Nephron (organoid): Measurements from ENCODE around the gene CCDC169.

ENCODE experiments used
- H3K27ac Mint-ChIP-seq, 3 experiments: 2 replicates each; pipeline ENCODE4 v1.8.0; 2020; ENCODE audit warnings: mixed read lengths in 3 of 3, mild to moderate bottlenecking in 2 of 3, moderate library complexity in 1 of 3
- H3K27me3 Mint-ChIP-seq: 2 replicates; pipeline ENCODE4 v1.8.0; 2021; ENCODE audit warnings: low read depth, mild to moderate bottlenecking, moderate library complexity, mixed read lengths
- H3K36me3 Mint-ChIP-seq: 2 replicates; pipeline ENCODE4 v1.8.0; 2020; ENCODE audit warnings: low read depth, mixed read lengths
- H3K4me1 Mint-ChIP-seq: 2 replicates; pipeline ENCODE4 v1.8.0; 2020; ENCODE audit warnings: mixed read lengths
- H3K4me3 Mint-ChIP-seq, 3 experiments: 2 replicates each; pipeline ENCODE4 v1.8.0; 2020; ENCODE audit warnings: mild to moderate bottlenecking in 3 of 3, mixed read lengths in 3 of 3, moderate library complexity in 2 of 3
- H3K9me3 Mint-ChIP-seq: 2 replicates; pipeline ENCODE4 v1.8.0; 2020; ENCODE audit warnings: mixed read lengths
- TF ChIP-seq, protein P1 (sequence below), 3 experiments: fragments of 200-600 bp; sonication (generic); IDR thresholded peaks; one replicate each; pipeline ENCODE4 v1.5.0; 2021; ENCODE audit warnings: antibody characterized with exemption in 3 of 3; ENCODE audit not compliant: unreplicated experiment in 3 of 3

Gene CCDC169

DNA sequence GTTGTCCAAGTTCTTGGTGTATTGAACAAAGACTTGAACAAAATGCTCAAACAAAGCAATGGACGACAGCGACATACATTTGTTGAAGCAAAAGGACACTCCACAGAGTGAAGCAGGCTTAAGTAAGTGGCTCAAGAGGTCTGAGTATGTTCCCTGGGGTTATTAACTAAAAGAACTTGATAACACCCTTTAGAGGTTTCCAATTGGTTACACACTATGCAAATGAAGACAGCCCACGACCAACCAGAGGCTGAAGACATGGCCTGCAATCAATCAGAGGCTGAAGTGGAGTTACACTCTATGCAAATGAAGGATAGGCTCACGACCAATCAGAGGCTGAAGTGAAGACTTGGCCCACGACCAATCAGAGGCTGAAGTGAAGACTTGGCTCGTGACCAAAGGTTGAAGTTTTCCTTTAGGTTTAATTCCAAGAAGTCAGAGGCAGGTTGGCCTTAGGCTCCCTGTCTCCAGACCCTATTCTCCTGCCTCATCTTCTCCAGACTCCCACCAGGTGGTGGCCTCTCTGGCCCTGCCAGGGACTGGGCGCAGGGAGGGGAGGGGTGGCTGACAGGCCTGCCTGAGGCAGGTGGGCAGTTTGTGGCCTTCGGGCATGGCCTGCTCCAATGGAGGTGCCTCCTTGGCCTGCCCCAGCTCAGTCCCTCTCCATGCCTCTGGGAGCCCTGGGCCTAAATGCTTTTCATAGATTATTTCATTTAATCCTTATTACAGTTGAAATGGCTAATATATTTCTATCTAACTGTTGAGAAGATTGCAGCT is 38.1 kb downstream of the CCDC169 start:
- H3K4me1 Mint-ChIP-seq: no peaks in the 10 kb centered on the region
- no peak overlapping the region for H3K27ac Mint-ChIP-seq
- H3K27me3 Mint-ChIP-seq: peaks cover 6% of the 10 kb centered on the region
- H3K9me3 Mint-ChIP-seq: no peaks in the 10 kb centered on the region
- no peak overlapping the region for H3K4me3 Mint-ChIP-seq
- no peaks in the 10 kb centered on the region for H3K36me3 Mint-ChIP-seq
- TF ChIP-seq, protein P1, sequence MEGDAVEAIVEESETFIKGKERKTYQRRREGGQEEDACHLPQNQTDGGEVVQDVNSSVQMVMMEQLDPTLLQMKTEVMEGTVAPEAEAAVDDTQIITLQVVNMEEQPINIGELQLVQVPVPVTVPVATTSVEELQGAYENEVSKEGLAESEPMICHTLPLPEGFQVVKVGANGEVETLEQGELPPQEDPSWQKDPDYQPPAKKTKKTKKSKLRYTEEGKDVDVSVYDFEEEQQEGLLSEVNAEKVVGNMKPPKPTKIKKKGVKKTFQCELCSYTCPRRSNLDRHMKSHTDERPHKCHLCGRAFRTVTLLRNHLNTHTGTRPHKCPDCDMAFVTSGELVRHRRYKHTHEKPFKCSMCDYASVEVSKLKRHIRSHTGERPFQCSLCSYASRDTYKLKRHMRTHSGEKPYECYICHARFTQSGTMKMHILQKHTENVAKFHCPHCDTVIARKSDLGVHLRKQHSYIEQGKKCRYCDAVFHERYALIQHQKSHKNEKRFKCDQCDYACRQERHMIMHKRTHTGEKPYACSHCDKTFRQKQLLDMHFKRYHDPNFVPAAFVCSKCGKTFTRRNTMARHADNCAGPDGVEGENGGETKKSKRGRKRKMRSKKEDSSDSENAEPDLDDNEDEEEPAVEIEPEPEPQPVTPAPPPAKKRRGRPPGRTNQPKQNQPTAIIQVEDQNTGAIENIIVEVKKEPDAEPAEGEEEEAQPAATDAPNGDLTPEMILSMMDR (IDR thresholded peaks at IDR 0.05; ENCODE audit: unreplicated experiment in 3 of 3): no peak

DNA sequence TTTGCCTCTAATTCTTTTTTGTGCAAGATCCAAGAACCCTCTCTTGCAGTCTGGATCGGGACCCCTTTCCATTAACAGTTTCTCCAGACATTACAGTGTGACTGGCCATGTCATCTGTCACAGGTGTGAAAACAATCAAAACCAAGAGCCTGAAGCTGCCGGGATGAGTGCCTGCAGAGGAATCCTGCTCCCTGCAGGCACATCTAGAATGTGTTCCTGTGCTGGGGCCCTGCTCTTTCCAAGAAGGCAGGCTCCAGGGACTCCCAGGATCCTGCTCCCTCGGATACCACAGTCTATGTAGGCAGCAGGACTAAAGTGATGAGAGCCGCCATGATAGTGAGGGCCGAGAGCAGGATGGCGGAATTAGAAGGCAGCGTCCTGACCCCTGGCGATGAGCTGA is 38.8 kb downstream of the CCDC169 start:
- TF ChIP-seq, protein P1 (IDR thresholded peaks at IDR 0.05; ENCODE audit: unreplicated experiment in 3 of 3): no peak
- Mint-ChIP-seq H3K27me3 (peaks cover 6% of the 10 kb centered on the region), H3K36me3 (no peaks in the 10 kb centered on the region), H3K4me3 (no peak overlapping the region), H3K9me3 (no peaks in the 10 kb centered on the region), H3K27ac (no peak overlapping the region), H3K4me1 (no peaks in the 10 kb centered on the region)

DNA sequence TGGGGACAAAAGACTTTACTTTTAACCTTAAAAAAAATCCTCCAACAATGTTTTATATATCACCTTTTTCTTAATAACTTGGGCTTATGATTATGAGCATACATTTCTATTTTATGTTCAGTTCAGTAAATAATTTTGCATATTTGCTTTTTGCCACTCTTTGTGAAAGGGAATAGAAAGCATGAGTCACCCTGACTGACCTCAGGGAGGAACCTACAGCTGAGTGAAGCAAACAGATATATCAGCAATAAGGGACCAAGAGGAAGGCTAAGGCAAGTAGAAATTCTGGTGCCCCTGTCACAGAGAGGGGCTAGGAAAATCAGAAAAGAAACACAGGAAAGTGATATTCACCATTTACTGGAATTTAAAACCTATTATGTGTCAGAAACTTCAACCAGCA is 46.1 kb downstream of the CCDC169 start:
- H3K9me3 Mint-ChIP-seq: peaks cover 5% of the 10 kb centered on the region
- no peak overlapping the region for H3K4me3 Mint-ChIP-seq

DNA sequence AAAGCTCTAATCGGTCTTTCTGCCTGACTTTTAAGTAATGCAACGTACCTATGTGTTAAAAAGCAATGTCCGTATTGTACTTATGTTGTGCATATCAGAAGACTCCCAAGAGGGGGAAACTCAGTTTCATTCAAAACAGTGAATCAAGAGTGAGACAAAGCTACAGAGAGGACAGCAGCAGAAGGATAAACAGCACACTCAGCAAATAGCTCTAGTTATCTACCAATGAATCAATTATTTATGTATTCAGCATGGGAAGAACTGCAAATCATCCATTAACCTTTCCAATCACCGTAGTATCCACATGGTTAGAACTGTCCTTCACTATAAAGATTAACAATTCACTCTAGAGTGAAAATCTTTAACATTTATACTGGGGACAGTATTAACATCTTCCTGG is 46.6 kb downstream of the CCDC169 start:
- Mint-ChIP-seq H3K4me3 (no peak overlapping the region), H3K4me1 (peaks cover 19% of the 10 kb centered on the region)
- TF ChIP-seq, protein P1 (IDR thresholded peaks at IDR 0.05; ENCODE audit: unreplicated experiment in 3 of 3): no peak

More for the DNA sequence above, 46.1 kb downstream of the CCDC169 start:
- Mint-ChIP-seq H3K27me3 (no peaks in the 10 kb centered on the region), H3K4me1 (peaks cover 19% of the 10 kb centered on the region), H3K36me3 (peaks cover 10% of the 10 kb centered on the region), H3K27ac (no peak overlapping the region)
- TF ChIP-seq, protein P1 (IDR thresholded peaks at IDR 0.05; ENCODE audit: unreplicated experiment in 3 of 3): no peak

DNA sequence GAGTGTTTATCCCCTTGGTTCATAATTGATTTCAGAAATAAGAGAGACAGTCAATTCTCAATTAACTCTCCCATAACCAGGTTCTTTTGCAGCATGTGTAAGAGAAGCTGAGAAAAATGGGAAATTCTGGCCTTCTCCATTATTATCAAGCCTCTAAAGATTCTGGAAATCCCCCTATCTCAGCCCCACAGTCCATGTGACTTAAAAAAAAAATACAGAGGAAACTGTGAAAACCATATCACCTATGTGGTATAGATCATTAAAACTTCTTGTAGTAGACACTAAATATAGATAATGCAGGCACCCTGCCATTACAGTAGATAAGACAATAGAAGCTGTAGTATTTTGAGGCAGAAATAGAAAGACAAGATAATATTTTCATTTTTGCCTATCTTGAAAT is 48.9 kb downstream of the CCDC169 start:
- Mint-ChIP-seq H3K36me3 (peaks cover 15% of the 10 kb centered on the region), H3K4me3 (no peak overlapping the region), H3K27me3 (no peaks in the 10 kb centered on the region), H3K27ac (no peak overlapping the region), H3K4me1 (peaks cover 19% of the 10 kb centered on the region), H3K9me3 (peaks cover 13% of the 10 kb centered on the region)
- TF ChIP-seq, protein P1 (IDR thresholded peaks at IDR 0.05; ENCODE audit: unreplicated experiment in 3 of 3): no peak

More for the DNA sequence above, 46.6 kb downstream of the CCDC169 start:
- Mint-ChIP-seq H3K27ac (peak overlapping the region in 2 of 3 experiments; percentile 44 to 67), H3K9me3 (peaks cover 10% of the 10 kb centered on the region), H3K27me3 (no peaks in the 10 kb centered on the region), H3K36me3 (peaks cover 11% of the 10 kb centered on the region)

DNA sequence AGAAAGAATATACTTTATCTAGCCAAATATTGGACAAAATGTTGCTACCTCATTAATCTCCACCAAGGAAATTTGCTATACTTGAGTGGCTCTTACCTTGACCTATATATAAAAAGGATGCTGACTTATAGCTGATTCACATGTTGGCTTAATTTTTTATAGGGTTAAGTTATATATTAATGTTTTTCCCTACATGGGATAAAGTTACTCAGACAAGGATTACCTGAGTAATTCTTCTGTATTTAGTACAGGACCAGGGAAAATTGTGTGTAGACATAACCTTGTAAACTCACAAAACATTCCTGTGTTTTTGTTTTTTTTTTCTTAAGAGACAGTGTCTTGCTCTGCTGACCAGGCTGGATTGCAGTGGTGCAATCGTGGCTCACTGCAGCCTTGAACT is 52.6 kb downstream of the CCDC169 start:
- Mint-ChIP-seq H3K27me3 (no peaks in the 10 kb centered on the region), H3K36me3 (peaks cover 15% of the 10 kb centered on the region), H3K4me3 (no peak overlapping the region), H3K4me1 (peaks cover 5% of the 10 kb centered on the region), H3K27ac (no peak overlapping the region), H3K9me3 (peaks cover 13% of the 10 kb centered on the region)
- TF ChIP-seq, protein P1 (IDR thresholded peaks at IDR 0.05; ENCODE audit: unreplicated experiment in 3 of 3): no peak
